GM18517 (cell line): ENCODE measurements around the gene RBM3.

ENCODE experiments used
- ATAC-seq: cut with Tn5 transposase; IDR thresholded peaks from one replicate; pipeline ENCODE4 v1.9.1; 2021; ENCODE audit warnings: mild to moderate bottlenecking, moderate library complexity; ENCODE audit not compliant: unreplicated experiment

Gene RBM3

GRCh38 chrX:48617542-48618340 lies 43.5 kb downstream of the RBM3 start:
- no peak for ATAC-seq

- no peak for ATAC-seq
These were observed 52.4 kb downstream of the RBM3 start for GRCh38 chrX:48626401-48627298.
